SH-SY5Y (cell line): Measurements from ENCODE around the gene REG3A.

ENCODE experiments used
- GATA2 ChIP-seq: IDR thresholded peaks from 2 replicates; pipeline ENCODE4 v1.6.1; 2011; ENCODE audit warnings: mild to moderate bottlenecking, low read depth, low read length
- GATA3 ChIP-seq: IDR thresholded peaks from 2 replicates; pipeline ENCODE4 v1.6.1; 2011; ENCODE audit warnings: low read depth, mild to moderate bottlenecking, low read length, moderate library complexity

DNA sequence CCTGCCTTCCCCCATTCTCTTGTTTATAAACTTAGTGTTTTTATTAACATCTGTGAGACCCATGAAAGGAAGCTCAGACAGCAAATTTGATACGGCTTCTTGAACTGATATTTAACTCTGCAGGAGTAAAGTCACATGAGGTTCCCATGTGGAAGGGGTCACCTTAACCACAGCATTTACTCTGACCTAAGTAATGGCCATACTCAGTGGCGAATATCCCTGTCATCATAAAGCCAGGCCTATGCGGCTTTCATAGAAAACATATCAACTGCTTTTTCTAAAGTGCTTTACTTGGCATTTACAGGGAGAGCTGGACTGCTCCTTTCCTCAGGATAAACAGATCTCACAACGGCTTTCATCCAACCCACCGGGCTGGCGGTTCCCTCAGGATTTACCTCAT is 30.3 kb downstream of the REG3A start:
- TF ChIP-seq GATA3 (no peak), GATA2 (no peak)
